ENCODE measurements around the gene CUX1.

DNA sequence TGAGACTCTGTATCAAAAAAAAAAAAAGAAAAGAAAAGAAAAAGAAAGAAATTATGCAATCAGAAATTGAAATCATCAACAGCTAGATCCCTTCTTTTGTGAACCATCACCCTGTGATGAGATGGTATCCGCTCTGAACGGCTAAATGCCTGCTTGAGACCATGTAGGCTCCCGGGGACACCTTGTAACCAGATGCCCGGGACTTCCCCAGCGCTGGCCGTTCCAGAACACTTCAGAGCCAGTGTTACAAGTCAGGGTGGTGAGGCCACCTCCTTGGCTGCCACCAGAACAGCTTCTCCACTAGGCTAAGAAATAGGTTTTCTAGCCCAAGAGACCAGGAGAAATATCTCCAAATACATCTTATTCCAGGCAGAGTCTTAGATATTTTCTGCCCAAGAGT is 349.8 kb downstream of the CUX1 start:
- TF ChIP-seq EZH2 (IDR thresholded peaks at IDR 0.05) = no peak
- TF ChIP-seq, protein P1, sequence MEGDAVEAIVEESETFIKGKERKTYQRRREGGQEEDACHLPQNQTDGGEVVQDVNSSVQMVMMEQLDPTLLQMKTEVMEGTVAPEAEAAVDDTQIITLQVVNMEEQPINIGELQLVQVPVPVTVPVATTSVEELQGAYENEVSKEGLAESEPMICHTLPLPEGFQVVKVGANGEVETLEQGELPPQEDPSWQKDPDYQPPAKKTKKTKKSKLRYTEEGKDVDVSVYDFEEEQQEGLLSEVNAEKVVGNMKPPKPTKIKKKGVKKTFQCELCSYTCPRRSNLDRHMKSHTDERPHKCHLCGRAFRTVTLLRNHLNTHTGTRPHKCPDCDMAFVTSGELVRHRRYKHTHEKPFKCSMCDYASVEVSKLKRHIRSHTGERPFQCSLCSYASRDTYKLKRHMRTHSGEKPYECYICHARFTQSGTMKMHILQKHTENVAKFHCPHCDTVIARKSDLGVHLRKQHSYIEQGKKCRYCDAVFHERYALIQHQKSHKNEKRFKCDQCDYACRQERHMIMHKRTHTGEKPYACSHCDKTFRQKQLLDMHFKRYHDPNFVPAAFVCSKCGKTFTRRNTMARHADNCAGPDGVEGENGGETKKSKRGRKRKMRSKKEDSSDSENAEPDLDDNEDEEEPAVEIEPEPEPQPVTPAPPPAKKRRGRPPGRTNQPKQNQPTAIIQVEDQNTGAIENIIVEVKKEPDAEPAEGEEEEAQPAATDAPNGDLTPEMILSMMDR (IDR thresholded peaks at IDR 0.05) = no peak

All from neural progenitor cell (in vitro differentiated cells).